AG04450 (cell line): ENCODE data around the gene C1orf116. TPM values are rescaled to one million over a fixed set of nuclear protein-coding genes. Genes with fewer than 3 reads are reported as not detected.

Source experiments
- CTCF ChIA-PET: fragments of 300-600, 350-600 bp; formaldehyde crosslinking; extraction: SDS; loops from one replicate; lab custom pipeline; 2022; ENCODE audit warnings: antibody characterized with exemption, inconsistent platforms; lab: Charles Lee
- POLR2A ChIA-PET: fragments of 350-600 bp; formaldehyde crosslinking; extraction: SDS; loops from one replicate; lab custom pipeline; 2021; ENCODE audit warnings: antibody characterized with exemption, inconsistent platforms; lab: Yijun Ruan, JAX
- DNase-seq: peaks from one replicate; pipeline ENCODE4 v3.0.0-alpha.2; 2011; ENCODE audit warnings: low read depth, low spot score
- H3K27ac ChIP-seq: one replicate; pipeline ENCODE4 v1.5.1; 2012; ENCODE audit warnings: low read depth, low read length, control low read depth
- H3K27me3 ChIP-seq: one replicate; pipeline ENCODE4 v1.6.0; 2012; ENCODE audit warnings: low read length; ENCODE audit not compliant: control insufficient read depth, insufficient read depth
- H3K4me3 ChIP-seq: 2 replicates; pipeline ENCODE4 v1.5.1; 2011; ENCODE audit warnings: mild to moderate bottlenecking, low read depth, low read length, control low read depth
- H3K9me3 ChIP-seq: 2 replicates; pipeline ENCODE4 v1.5.1; 2012; ENCODE audit warnings: low read length; ENCODE audit not compliant: control insufficient read depth, insufficient read depth
- CTCF ChIP-seq: IDR thresholded peaks from 2 replicates; pipeline ENCODE4 v1.5.1; 2011; ENCODE audit warnings: low read depth, low read length, control low read depth, inconsistent platforms
- polyA plus RNA-seq: library from polyadenylated mRNA; depleted of rRNA; stranded (reverse); fragments of >200 nt; gene quantifications from 2 replicates; pipeline ENCODE4 v1.2.3, GENCODE V29; 2011

C1orf116 gene
- polyA plus RNA-seq, 1 experiment: not detected

- DNase-seq: no peak
- Histone ChIP-seq H3K9me3 (no peaks in the 10 kb centered on the region), H3K27me3 (no peaks in the 10 kb centered on the region), H3K27ac (no peak overlapping the region), H3K4me3 (no peak overlapping the region)
- ChIA-PET POLR2A (no interaction called here), CTCF (interaction anchor here (0.8 to 1.5 kb wide), 2 partner anchors 14 to 37 kb away, joined by 3 to 5 read pairs; no protein-coding TSS in a partner anchor)
- no peak for TF ChIP-seq CTCF
These were observed 12.9 kb downstream of the C1orf116 start for GRCh38 chr1:207019661-207020060.

- Histone ChIP-seq H3K4me3 (no peak overlapping the region), H3K27ac (no peak overlapping the region), H3K27me3 (no peaks in the 10 kb centered on the region), H3K9me3 (no peaks in the 10 kb centered on the region)
- DNase-seq: no peak
- TF ChIP-seq CTCF: no peak
- ChIA-PET CTCF (interaction anchor here (0.8 to 1.5 kb wide), 3 partner anchors 14 to 83 kb away, joined by 3 to 5 read pairs (median 3); no protein-coding TSS in a partner anchor), POLR2A (no interaction called here)
These were observed 13.4 kb downstream of the C1orf116 start for GRCh38 chr1:207019161-207019560.

GRCh38 chr1:207018707-207019106 lies 13.8 kb downstream of the C1orf116 start:
- Histone ChIP-seq H3K4me3 (no peak overlapping the region), H3K9me3 (no peaks in the 10 kb centered on the region), H3K27ac (no peak overlapping the region), H3K27me3 (no peaks in the 10 kb centered on the region)
- CTCF ChIA-PET: interaction anchor here (1.0 to 1.5 kb wide), 2 partner anchors 14 to 83 kb away, joined by 3 to 4 read pairs; no protein-coding TSS in a partner anchor
- no peak for TF ChIP-seq CTCF
- POLR2A ChIA-PET: no interaction called here
- no peak for DNase-seq

- Histone ChIP-seq H3K27ac (no peak overlapping the region), H3K27me3 (no peaks in the 10 kb centered on the region), H3K4me3 (no peak overlapping the region), H3K9me3 (no peaks in the 10 kb centered on the region)
- no peak for DNase-seq
- no peak for TF ChIP-seq CTCF
- ChIA-PET CTCF (interaction anchor here (1.0 to 1.5 kb wide), 2 partner anchors 14 to 82 kb away, joined by 3 to 4 read pairs; no protein-coding TSS in a partner anchor), POLR2A (no interaction called here)
These were observed 14.7 kb downstream of the C1orf116 start for GRCh38 chr1:207017615-207018559.

GRCh38 chr1:207015791-207016190 lies 16.8 kb downstream of the C1orf116 start:
- DNase-seq: no peak
- Histone ChIP-seq H3K27ac (no peak overlapping the region), H3K27me3 (no peaks in the 10 kb centered on the region), H3K4me3 (no peak overlapping the region), H3K9me3 (no peaks in the 10 kb centered on the region)
- CTCF ChIA-PET: no interaction called here
- no peak for TF ChIP-seq CTCF
- POLR2A ChIA-PET: no interaction called here
